ENCODE data around the gene NHLH2. TPM values are rescaled to one million over a fixed set of nuclear protein-coding genes. Genes with fewer than 3 reads are reported as not detected.

NHLH2 gene
- polyA plus RNA-seq (2012; ENCODE audit: insufficient read length, low read depth): not detected

DNA sequence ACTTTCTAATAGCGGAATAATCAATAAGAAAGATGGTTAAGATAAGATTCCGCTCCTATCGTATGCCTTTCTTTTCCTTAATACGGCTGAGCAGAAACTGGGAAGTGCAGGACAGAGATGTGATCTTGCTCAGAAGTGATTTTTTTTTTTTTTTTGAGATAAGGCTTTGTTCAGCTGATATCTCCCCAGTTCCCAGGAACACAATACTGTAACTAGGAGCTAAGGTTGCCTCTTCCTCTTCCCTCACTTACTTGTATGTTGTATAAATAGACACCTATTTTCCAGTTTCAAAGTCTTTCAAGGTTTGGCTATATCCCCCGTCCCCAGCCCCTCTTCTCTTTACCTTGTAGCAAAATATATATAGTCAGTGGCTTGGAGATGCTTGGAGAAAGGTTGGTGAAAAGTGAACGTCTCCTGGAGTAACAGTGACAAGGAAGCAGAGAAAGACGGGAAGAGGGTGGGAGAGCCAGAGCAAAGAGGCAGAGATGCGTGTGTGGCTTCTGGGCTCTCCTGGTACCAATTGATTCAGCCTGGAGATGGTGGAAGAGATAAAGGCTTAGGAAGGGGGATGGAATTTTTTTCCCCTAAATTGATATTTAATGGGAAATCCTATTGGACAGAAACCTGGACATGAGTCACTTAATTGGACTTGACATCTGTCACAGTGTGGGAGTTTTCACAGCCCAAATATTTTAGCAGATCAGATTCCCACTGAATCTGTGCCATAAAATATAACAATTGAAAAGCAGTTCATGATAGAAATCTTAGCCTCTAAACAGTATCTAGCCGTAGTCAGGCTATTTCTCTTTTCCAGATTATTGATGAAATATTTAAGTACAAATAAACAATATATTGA is at the start of gene NHLH2:
NHLH2 (minus strand) TSS at position 522 of the 856 bp plus-strand sequence. CDS start 2,754 bp downstream, outside the sequence.
- TF ChIP-seq REST (IDR thresholded peaks at IDR 0.05; ENCODE audit: insufficient read depth in 1 of 2, low read depth in 2 of 2, low read length in 2 of 2) (no peak), SIN3A (IDR thresholded peaks at IDR 0.05; ENCODE audit: borderline replicate concordance, insufficient read depth, low read length) (no peak), FOXP2 (optimal IDR thresholded peaks at IDR 0.05; ENCODE audit: borderline replicate concordance, extremely low read depth, extremely low read length, insufficient read depth) (no peak), TAF1 (IDR thresholded peaks at IDR 0.05; ENCODE audit: borderline replicate concordance, insufficient read depth, low read length) (no peak), POLR2AphosphoS5 (IDR thresholded peaks at IDR 0.05; ENCODE audit: low read depth, low read length) (no peak)

- no peak for TF ChIP-seq FOXP2 (optimal IDR thresholded peaks at IDR 0.05; ENCODE audit: borderline replicate concordance, extremely low read depth, extremely low read length, insufficient read depth)
- no peak for TF ChIP-seq SIN3A (IDR thresholded peaks at IDR 0.05; ENCODE audit: borderline replicate concordance, insufficient read depth, low read length)
- TF ChIP-seq REST (IDR thresholded peaks at IDR 0.05; ENCODE audit: insufficient read depth in 1 of 2, low read depth in 2 of 2, low read length in 2 of 2): no peak
- no peak for TF ChIP-seq TAF1 (IDR thresholded peaks at IDR 0.05; ENCODE audit: borderline replicate concordance, insufficient read depth, low read length)
- no peak for TF ChIP-seq POLR2AphosphoS5 (IDR thresholded peaks at IDR 0.05; ENCODE audit: low read depth, low read length)
Observed at GRCh38 chr1:115890580-115890979, 49.7 kb upstream of the NHLH2 start.

DNA sequence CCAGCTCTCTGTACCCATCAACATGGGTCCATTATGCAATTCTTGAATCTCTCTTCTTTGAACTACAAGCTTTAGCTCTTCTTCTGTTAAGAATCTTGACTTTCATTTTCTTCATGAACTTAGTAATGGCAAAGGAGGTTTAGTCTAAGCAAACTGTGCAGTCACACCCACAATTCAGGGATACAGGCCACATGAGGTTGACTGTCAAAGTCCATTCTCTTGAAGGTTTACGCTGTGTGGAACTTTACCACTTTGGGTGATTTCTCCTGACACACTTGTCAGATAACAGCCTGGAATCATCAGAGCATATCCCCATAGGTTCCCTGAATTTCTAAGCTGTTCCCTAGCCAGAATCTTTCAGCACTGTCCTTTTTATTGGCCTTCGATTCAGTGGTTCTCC is 48.0 kb upstream of the NHLH2 start:
- TF ChIP-seq REST (IDR thresholded peaks at IDR 0.05; ENCODE audit: insufficient read depth in 1 of 2, low read depth in 2 of 2, low read length in 2 of 2): no peak
- no peak for TF ChIP-seq TAF1 (IDR thresholded peaks at IDR 0.05; ENCODE audit: borderline replicate concordance, insufficient read depth, low read length)
- no peak for TF ChIP-seq SIN3A (IDR thresholded peaks at IDR 0.05; ENCODE audit: borderline replicate concordance, insufficient read depth, low read length)
- TF ChIP-seq FOXP2 (optimal IDR thresholded peaks at IDR 0.05; ENCODE audit: borderline replicate concordance, extremely low read depth, extremely low read length, insufficient read depth): no peak
- TF ChIP-seq POLR2AphosphoS5 (IDR thresholded peaks at IDR 0.05; ENCODE audit: low read depth, low read length): no peak

- TF ChIP-seq REST (IDR thresholded peaks at IDR 0.05; ENCODE audit: insufficient read depth in 1 of 2, low read depth in 2 of 2, low read length in 2 of 2) (no peak), TAF1 (IDR thresholded peaks at IDR 0.05; ENCODE audit: borderline replicate concordance, insufficient read depth, low read length) (no peak), SIN3A (IDR thresholded peaks at IDR 0.05; ENCODE audit: borderline replicate concordance, insufficient read depth, low read length) (no peak), FOXP2 (optimal IDR thresholded peaks at IDR 0.05; ENCODE audit: borderline replicate concordance, extremely low read depth, extremely low read length, insufficient read depth) (no peak), POLR2AphosphoS5 (IDR thresholded peaks at IDR 0.05; ENCODE audit: low read depth, low read length) (no peak)
Observed at GRCh38 chr1:115882913-115883902, 42.3 kb upstream of the NHLH2 start.
